GM12864 (cell line): ENCODE results near the gene NUFIP2.

Experiments
- DNase-seq: peaks from one replicate; pipeline ENCODE4 v3.0.0-alpha.2; 2011; ENCODE audit warnings: low read depth
- H3K4me3 ChIP-seq: 2 replicates; pipeline ENCODE4 v1.5.1; 2011; ENCODE audit warnings: mild to moderate bottlenecking, low read depth, low read length, control low read depth
- CTCF ChIP-seq: IDR thresholded peaks from 2 replicates; pipeline ENCODE4 v1.5.1; 2011; ENCODE audit warnings: low read depth, mild to moderate bottlenecking, moderate library complexity, low read length, control low read depth, inconsistent platforms; ENCODE audit errors: missing control alignments

The NUFIP2 gene

GRCh38 chr17:29212094-29212631 is 81.8 kb downstream of the NUFIP2 start:
- no peak for TF ChIP-seq CTCF
- DNase-seq: no peak
- no peak overlapping the region for H3K4me3 ChIP-seq

DNA sequence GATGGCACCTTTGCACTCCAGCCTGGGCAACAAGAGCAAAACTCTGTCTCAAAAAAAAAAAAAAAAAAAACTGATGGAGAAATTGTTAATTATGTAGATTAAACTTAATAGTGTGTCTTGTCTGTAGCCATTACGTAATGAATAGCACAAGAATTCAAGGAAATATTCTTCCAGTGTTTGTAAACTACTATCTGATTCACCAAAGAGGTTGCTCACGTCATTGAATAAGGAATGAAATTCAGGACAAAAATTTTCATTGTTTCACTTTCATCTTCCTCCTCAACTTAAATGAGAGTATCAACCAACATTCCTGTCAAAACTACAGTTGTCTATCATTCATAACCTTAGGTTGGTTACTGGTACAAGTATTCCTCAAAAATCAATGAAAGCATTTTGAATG is 83.1 kb downstream of the NUFIP2 start:
- H3K4me3 ChIP-seq: no peak overlapping the region
- TF ChIP-seq CTCF: no peak
- no peak for DNase-seq

DNA sequence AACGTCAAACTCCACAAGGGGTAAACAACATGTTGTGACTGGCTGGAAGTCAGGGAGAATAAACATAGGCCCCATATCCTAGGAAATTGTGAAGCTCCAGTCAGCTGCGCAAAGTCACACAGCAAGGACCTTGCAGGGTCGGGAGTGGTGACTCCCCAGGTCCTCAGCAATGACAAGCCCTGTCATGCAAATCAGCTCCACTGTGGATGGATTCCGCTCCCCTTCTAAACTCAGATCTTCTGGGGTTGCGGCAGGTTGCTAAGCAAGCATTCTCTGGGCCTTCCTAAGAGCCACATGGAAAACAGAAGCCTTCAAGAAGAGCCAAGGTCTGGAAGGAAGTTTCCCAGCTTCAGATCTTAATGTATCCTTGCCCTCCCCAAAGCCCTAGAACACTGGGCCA is 84.9 kb downstream of the NUFIP2 start:
- H3K4me3 ChIP-seq: no peak overlapping the region
- DNase-seq: no peak
- TF ChIP-seq CTCF: no peak

GRCh38 chr17:29207975-29208374 is 86.0 kb downstream of the NUFIP2 start:
- no peak for DNase-seq
- no peak for TF ChIP-seq CTCF
- H3K4me3 ChIP-seq: no peak overlapping the region
